Ascending aorta (tissue), 2 donors: ENCODE measurements around the gene COA3. TPM values are rescaled to one million over a fixed set of nuclear protein-coding genes. Genes with fewer than 3 reads are reported as not detected.

Experiments used
- DNase-seq, 2 donors: peaks; one replicate each; pipeline ENCODE4 v3.0.0-alpha.2; 2019; ENCODE audit warnings: low spot score in 2 of 2
- H3K27ac ChIP-seq, 2 donors: fragments of 200-600 bp; sonication (generic); one replicate each; pipeline ENCODE4 v1.5.1; 2016 to 2017; ENCODE audit warnings: mild to moderate bottlenecking in 1 of 2
- H3K27me3 ChIP-seq: fragments of 200-600 bp; sonication (generic); one replicate; pipeline ENCODE4 v1.5.1; 2017
- H3K36me3 ChIP-seq, 2 donors: fragments of 200-600 bp; sonication (generic); one replicate each; pipeline ENCODE4 v1.5.1; 2016
- H3K4me1 ChIP-seq, 2 donors: fragments of 200-600 bp; sonication (generic); one replicate each; pipeline ENCODE4 v1.5.1; 2016 to 2017; ENCODE audit warnings: mild to moderate bottlenecking in 1 of 2
- H3K4me3 ChIP-seq, 2 donors: fragments of 200-600 bp; sonication (generic); one replicate each; pipeline ENCODE4 v1.5.1; 2016 to 2017; ENCODE audit warnings: mild to moderate bottlenecking in 1 of 2
- H3K9me3 ChIP-seq, 2 donors: fragments of 200-600 bp; sonication (generic); one replicate each; pipeline ENCODE4 v1.5.1; 2016
- intact Hi-C: fragments of 100-400 bp; cut with DNase I; formaldehyde crosslinking; loops from one replicate; pipeline ENCODE4 v1.15.1; 2023
- total RNA-seq: library from RNA; depleted of rRNA; stranded (reverse); fragments of >200 nt; gene quantifications from one replicate; pipeline ENCODE4 v1.1.0, GENCODE V29; 2016
- TF ChIP-seq, protein P1 (sequence below), 3 experiments: fragments of 200-600 bp in 2 of 3; fragments of 450-650 bp in 1 of 3; sonication (generic) in 2 of 3; IDR thresholded peaks; one replicate each; pipeline ENCODE4 v1.5.1; 2016 to 2019; ENCODE audit warnings: antibody characterized with exemption in 3 of 3, mild to moderate bottlenecking in 1 of 3, moderate library complexity in 1 of 3

Gene COA3
- total RNA-seq, 1 donor from 2014 or later, result 9.8 TPM

DNA sequence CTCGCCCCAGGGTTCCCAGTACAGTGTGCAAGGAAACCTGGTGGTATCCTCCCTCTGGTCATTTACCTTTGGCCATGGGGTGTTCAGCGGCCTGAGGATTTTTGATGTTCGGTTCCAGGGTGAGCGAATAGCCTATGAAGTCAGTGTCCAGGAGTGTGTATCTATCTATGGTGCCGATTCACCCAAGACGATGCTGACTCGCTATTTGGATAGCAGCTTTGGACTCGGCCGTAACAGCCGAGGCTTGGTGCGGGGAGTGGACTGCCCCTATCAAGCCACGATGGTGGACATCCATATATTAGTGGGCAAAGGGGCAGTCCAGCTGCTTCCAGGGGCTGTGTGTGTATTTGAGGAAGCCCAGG is 47.0 kb upstream of the COA3 start:
- peak in 1 of 2 donors; percentile 51 for DNase-seq
- TF ChIP-seq, protein P1, sequence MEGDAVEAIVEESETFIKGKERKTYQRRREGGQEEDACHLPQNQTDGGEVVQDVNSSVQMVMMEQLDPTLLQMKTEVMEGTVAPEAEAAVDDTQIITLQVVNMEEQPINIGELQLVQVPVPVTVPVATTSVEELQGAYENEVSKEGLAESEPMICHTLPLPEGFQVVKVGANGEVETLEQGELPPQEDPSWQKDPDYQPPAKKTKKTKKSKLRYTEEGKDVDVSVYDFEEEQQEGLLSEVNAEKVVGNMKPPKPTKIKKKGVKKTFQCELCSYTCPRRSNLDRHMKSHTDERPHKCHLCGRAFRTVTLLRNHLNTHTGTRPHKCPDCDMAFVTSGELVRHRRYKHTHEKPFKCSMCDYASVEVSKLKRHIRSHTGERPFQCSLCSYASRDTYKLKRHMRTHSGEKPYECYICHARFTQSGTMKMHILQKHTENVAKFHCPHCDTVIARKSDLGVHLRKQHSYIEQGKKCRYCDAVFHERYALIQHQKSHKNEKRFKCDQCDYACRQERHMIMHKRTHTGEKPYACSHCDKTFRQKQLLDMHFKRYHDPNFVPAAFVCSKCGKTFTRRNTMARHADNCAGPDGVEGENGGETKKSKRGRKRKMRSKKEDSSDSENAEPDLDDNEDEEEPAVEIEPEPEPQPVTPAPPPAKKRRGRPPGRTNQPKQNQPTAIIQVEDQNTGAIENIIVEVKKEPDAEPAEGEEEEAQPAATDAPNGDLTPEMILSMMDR (IDR thresholded peaks at IDR 0.05), result no peak
- Histone ChIP-seq H3K36me3 (peaks cover 35 to 47% of the 10 kb centered on the region in 2 donors), H3K4me1 (peaks cover 0 to 9% of the 10 kb centered on the region in 2 donors), H3K4me3 (no peak overlapping the region), H3K27me3 (no peaks in the 10 kb centered on the region), H3K9me3 (no peaks in the 10 kb centered on the region), H3K27ac (peak overlapping the region in 1 of 2 donors; percentile 57)
- intact Hi-C loops, result loop anchor here (10.0 kb wide), 1 partner anchor 149 kb away; the partner anchor contains the start of gene RPL27

DNA sequence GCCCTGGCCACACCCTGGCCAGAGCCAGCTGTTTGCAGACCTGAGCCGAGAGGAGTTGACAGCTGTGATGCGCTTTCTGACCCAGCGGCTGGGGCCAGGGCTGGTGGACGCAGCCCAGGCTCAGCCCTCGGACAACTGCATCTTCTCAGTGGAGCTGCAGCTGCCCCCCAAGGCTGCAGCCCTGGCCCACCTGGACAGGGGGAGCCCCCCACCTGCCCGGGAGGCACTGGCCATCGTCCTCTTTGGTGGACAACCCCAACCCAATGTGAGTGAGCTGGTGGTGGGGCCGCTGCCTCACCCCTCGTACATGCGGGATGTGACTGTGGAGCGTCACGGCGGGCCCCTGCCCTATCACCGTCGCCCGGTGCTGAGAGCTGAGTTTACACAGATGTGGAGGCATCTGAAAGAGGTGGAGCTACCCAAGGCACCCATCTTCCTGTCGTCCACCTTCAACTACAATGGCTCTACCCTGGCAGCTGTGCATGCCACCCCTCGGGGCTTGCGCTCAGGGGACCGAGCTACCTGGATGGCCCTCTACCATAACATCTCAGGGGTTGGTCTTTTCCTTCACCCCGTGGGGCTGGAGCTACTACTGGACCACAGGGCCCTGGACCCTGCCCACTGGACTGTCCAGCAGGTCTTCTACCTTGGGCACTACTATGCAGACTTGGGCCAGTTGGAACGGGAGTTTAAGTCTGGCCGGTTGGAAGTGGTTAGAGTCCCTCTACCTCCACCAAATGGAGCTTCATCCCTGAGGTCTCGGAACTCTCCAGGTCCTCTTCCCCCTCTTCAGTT is 46.5 kb upstream of the COA3 start:
- Histone ChIP-seq H3K4me3 (no peak overlapping the region), H3K4me1 (peaks cover 0 to 3% of the 10 kb centered on the region in 2 donors), H3K27ac (no peak overlapping the region), H3K36me3 (peaks cover 41 to 53% of the 10 kb centered on the region in 2 donors), H3K9me3 (no peaks in the 10 kb centered on the region), H3K27me3 (no peaks in the 10 kb centered on the region)
- intact Hi-C loops, result loop anchor here (10.0 kb wide), 1 partner anchor 150 kb away; the partner anchor contains the start of gene RPL27
- TF ChIP-seq, protein P1 (IDR thresholded peaks at IDR 0.05), result no peak
- DNase-seq, result no peak

DNA sequence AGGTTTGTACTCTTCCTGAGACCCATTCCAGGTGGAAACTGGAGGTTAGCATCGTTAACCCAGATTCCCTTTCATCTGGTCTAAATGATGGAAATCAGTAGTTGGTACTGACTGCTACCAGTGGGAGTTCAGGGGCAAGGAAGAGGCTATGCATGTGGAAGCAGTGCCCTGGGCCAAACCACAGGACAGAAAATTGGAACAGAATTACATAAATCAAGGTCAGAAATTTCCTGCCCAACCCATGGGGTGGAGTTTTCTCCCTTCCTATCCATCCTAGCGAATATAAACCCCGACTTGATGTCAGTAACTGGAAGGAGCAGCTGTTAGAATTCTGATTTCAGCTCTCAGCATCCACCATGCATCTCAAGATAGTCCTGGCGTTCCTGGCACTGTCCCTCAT is 45.8 kb upstream of the COA3 start, which contains the start of gene AOC2:
TSS of gene AOC2 (plus strand) at position 310 of the 400 bp plus-strand sequence. CDS start at position 357, 47 bp downstream.
- Histone ChIP-seq H3K27ac (peak within 1 kb of the TSS in 1 of 2 donors; percentile 17), H3K4me3 (no peak within 1 kb of the TSS), H3K36me3 (peaks cover 48 to 60% of the 10 kb centered on the region in 2 donors), H3K9me3 (no peaks in the 10 kb centered on the region), H3K4me1 (no peaks in the 10 kb centered on the region), H3K27me3 (no peaks in the 10 kb centered on the region)
- DNase-seq, result no peak
- TF ChIP-seq, protein P1 (IDR thresholded peaks at IDR 0.05), result no peak
- intact Hi-C loops, result loop anchor here (10.0 kb wide), 1 partner anchor 151 kb away; the partner anchor contains the start of gene RPL27

DNA sequence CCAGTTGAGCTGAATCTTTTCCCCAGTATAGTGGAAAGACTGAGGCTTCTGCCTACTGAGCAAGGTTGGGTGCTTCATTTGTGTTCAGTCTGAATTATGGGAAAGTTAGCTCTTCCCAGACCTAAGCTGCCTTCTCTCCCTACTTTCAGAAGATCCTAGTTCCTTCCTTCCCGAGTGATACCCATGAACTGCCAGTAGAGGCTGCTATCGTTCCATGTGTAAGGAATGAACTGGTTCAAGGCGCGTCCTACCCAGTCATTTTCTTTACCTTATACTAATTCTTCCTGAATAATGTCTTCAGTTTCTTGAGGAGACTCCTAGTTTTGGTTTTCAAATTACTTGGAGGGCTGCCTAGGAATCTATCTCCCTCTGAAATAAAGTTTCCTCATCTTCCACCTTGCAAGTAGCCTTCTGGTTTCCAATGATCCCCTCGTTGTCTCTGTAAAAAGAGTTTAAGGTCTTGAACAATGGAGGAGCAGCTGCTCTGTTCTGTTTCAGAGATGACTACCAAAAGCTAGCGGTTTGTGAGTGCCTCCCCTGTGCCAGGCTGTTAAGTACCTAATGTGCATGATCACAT is 44.9 kb upstream of the COA3 start:
- TF ChIP-seq, protein P1 (IDR thresholded peaks at IDR 0.05), result peak; percentile 93 to 96 (median 95)
- H3K36me3 ChIP-seq, result peaks cover 56 to 68% of the 10 kb centered on the region in 2 donors
- H3K27me3 ChIP-seq, result no peaks in the 10 kb centered on the region
- no peaks in the 10 kb centered on the region for H3K9me3 ChIP-seq
- no peak for DNase-seq
- H3K4me1 ChIP-seq, result no peaks in the 10 kb centered on the region
- no peak overlapping the region for H3K4me3 ChIP-seq
- intact Hi-C loops, result loop anchor here (1.0 to 10.0 kb wide), 3 partner anchors 86 to 151 kb away; partner anchors contain the start of gene RPL27
- peak overlapping the region in 1 of 2 donors; percentile 17 for H3K27ac ChIP-seq

DNA sequence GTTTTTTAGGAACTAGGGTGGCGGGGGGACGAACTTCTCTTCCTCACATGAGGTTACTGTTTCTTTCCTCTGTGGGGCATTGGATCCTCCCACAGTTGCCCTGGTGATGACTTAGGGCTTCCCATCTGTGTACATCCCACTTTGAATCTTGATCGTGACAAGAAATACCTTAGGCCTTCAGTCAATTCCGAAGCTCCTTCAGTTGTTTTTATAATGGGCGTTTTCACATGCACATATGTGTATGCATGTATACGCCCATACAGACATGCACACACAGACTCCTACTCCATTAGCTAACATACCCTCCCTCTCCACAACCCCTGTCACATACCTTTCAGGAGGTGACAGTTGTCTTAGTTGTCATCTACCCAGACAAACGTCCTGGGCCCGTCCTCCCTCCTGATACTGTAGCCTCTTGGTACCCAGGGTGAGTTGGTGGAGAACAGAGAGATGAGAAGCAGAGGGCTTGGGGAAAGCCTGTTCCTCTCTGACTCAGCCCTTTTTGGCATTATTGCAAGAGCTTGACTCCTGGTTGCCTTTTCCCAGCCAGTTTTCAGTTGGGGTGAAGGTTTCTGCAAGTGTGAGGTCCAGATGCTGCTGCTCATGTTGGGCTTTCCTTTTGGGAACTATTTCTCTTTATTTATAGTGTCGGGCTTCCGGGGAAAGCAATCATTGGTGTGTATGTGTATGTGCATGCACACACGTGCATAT is 43.6 kb upstream of the COA3 start:
- H3K36me3 ChIP-seq, result peaks cover 68 to 81% of the 10 kb centered on the region in 2 donors
- intact Hi-C loops, result loop anchor here (10.0 kb wide), 1 partner anchor 153 kb away; the partner anchor contains the start of gene RPL27
- TF ChIP-seq, protein P1 (IDR thresholded peaks at IDR 0.05), result no peak

More for the DNA sequence above, 43.6 kb upstream of the COA3 start:
- no peaks in the 10 kb centered on the region for H3K4me1 ChIP-seq
- H3K27ac ChIP-seq, result no peak overlapping the region
- no peak for DNase-seq
- H3K4me3 ChIP-seq, result no peak overlapping the region
- H3K27me3 ChIP-seq, result no peaks in the 10 kb centered on the region
- no peaks in the 10 kb centered on the region for H3K9me3 ChIP-seq
